Liver (tissue), 3 donors: ENCODE data around the gene HERPUD2.

ENCODE experiments used
- CTCF ChIP-seq: fragments of 150-350 bp; IDR thresholded peaks from 2 replicates; pipeline ENCODE4 v1.5.1; 2017; ENCODE audit warnings: improper control_type of control experiment, low read depth, low read length; ENCODE audit not compliant: missing input control
- EGR1 ChIP-seq, 2 donors: IDR thresholded peaks; 2 replicates each; pipeline ENCODE4 v1.6.1; 2016 to 2018; ENCODE audit warnings: antibody characterized with exemption in 2 of 2, low read depth in 2 of 2
- GABPA ChIP-seq, 2 donors: IDR thresholded peaks in 1 of 2; conservative IDR thresholded peaks in 1 of 2; 2 replicates each; pipeline ENCODE4 v1.6.1; 2016; ENCODE audit warnings: antibody characterized with exemption in 2 of 2, mild to moderate bottlenecking in 1 of 2, moderate library complexity in 1 of 2
- JUND ChIP-seq, 2 donors: IDR thresholded peaks; 2 replicates each; pipeline ENCODE4 v1.6.1; 2016; ENCODE audit warnings: antibody characterized with exemption in 2 of 2
- MAX ChIP-seq: IDR thresholded peaks from 2 replicates; pipeline ENCODE4 v1.6.1; 2016; ENCODE audit warnings: antibody characterized with exemption
- RAD21 ChIP-seq, 2 donors: IDR thresholded peaks; 2 replicates each; pipeline ENCODE4 v1.6.1; 2016; ENCODE audit warnings: antibody characterized with exemption in 2 of 2, mild to moderate bottlenecking in 2 of 2
- REST ChIP-seq: IDR thresholded peaks from 2 replicates; pipeline ENCODE4 v1.6.1; 2016; ENCODE audit warnings: antibody characterized with exemption, mild to moderate bottlenecking
- SP1 ChIP-seq: IDR thresholded peaks from 2 replicates; pipeline ENCODE4 v1.6.1; 2018; ENCODE audit warnings: antibody characterized with exemption, mild to moderate bottlenecking
- TAF1 ChIP-seq: conservative IDR thresholded peaks from 2 replicates; pipeline ENCODE4 v1.6.1; 2016; ENCODE audit warnings: antibody characterized with exemption, mild to moderate bottlenecking
- donor health status: healthy.
- donor health status: healthy.

- TF ChIP-seq CTCF, result no peak
- TF ChIP-seq REST, result no peak
- no peak for TF ChIP-seq EGR1 (IDR thresholded peaks at IDR 0.05; ENCODE audit: low read depth in 2 of 2)
- TF ChIP-seq RAD21 (IDR thresholded peaks at IDR 0.05), result no peak
- no peak for TF ChIP-seq MAX
- no peak for TF ChIP-seq SP1
- TF ChIP-seq GABPA (IDR thresholded peaks at IDR 0.05 in 1 of 2, conservative IDR thresholded peaks at IDR 0.05 in 1 of 2), result no peak
- no peak for TF ChIP-seq TAF1
- no peak for TF ChIP-seq JUND (IDR thresholded peaks at IDR 0.05)
Observed at GRCh38 chr7:35676211-35676610, 18.7 kb downstream of the HERPUD2 start.
